ENCODE results near the gene TNFAIP3.

Gene TNFAIP3

GRCh38 chr6:137921823-137922222, 54.8 kb downstream of the TNFAIP3 start:
- in situ Hi-C loops (cut with HindIII; ENCODE audit: low pct_ligation_motif_present, low sequenced_read_pairs): no loop called here
- Histone ChIP-seq H3K27ac (no peak overlapping the region), H3K4me3 (ENCODE audit: low read depth, low read length) (no peak overlapping the region), H3K36me3 (replicated peaks) (no peaks in the 10 kb centered on the region), H3K27me3 (replicated peaks) (no peaks in the 10 kb centered on the region)
- no peak for DNase-seq
- TF ChIP-seq, protein P1, sequence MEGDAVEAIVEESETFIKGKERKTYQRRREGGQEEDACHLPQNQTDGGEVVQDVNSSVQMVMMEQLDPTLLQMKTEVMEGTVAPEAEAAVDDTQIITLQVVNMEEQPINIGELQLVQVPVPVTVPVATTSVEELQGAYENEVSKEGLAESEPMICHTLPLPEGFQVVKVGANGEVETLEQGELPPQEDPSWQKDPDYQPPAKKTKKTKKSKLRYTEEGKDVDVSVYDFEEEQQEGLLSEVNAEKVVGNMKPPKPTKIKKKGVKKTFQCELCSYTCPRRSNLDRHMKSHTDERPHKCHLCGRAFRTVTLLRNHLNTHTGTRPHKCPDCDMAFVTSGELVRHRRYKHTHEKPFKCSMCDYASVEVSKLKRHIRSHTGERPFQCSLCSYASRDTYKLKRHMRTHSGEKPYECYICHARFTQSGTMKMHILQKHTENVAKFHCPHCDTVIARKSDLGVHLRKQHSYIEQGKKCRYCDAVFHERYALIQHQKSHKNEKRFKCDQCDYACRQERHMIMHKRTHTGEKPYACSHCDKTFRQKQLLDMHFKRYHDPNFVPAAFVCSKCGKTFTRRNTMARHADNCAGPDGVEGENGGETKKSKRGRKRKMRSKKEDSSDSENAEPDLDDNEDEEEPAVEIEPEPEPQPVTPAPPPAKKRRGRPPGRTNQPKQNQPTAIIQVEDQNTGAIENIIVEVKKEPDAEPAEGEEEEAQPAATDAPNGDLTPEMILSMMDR (IDR thresholded peaks at IDR 0.05; ENCODE audit: low read depth, low read length, missing control alignments): peak; percentile 41

DNA sequence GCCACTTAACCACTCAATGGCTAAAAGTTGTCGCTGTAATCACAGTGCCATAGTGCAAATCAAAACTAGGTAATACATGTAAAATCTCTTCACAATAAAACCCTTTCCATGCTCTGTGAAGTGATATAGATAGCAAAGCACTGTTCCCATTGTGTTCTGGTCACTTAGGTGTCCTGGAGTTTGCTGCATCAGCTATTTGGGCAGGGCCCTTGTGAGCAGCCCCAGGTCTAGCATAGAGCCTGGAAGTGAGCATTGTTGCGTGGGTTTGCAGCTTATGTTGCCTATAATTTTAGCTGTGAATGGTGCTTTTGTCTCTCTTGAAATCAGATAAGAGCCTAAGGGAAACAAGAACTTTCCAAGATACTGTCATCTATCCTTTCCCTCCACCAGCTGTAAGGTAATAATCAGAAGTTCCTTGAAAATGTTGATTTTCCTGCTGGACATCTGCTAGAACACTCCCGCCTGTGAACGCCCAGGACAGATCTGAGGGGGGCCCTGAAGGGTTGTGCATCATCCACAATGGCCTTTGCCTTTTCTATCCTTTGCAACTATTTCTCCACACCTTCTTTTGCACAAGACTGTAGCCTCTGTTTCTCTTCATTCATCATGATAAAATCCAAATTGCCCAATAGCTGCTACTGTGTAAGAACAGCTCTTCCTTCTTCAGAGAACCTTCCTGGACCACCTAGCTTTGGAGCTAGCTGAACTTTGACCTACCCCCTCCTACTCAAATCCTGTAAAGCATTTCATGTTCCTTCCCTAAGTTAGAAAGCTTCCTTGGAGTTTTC, 57.0 kb downstream of the TNFAIP3 start:
- in situ Hi-C loops (cut with HindIII; ENCODE audit: low pct_ligation_motif_present, low sequenced_read_pairs): no loop called here
- no peak overlapping the region for H3K4me3 ChIP-seq (ENCODE audit: low read depth, low read length)
- no peaks in the 10 kb centered on the region for H3K27me3 ChIP-seq (replicated peaks)
- TF ChIP-seq, protein P1 (IDR thresholded peaks at IDR 0.05; ENCODE audit: low read depth, low read length, missing control alignments): no peak
- no peak for DNase-seq
- H3K36me3 ChIP-seq (replicated peaks): no peaks in the 10 kb centered on the region
- no peak overlapping the region for H3K27ac ChIP-seq

- H3K27ac ChIP-seq: no peak overlapping the region
- no peak overlapping the region for H3K4me3 ChIP-seq (ENCODE audit: low read depth, low read length)
- TF ChIP-seq, protein P1 (IDR thresholded peaks at IDR 0.05; ENCODE audit: low read depth, low read length, missing control alignments): no peak
- in situ Hi-C loops (cut with HindIII; ENCODE audit: low pct_ligation_motif_present, low sequenced_read_pairs): no loop called here
- H3K27me3 ChIP-seq (replicated peaks): no peaks in the 10 kb centered on the region
- H3K36me3 ChIP-seq (replicated peaks): no peaks in the 10 kb centered on the region
- no peak for DNase-seq
Measured at GRCh38 chr6:137925141-137925698, 58.2 kb downstream of the TNFAIP3 start.

GRCh38 chr6:137926207-137926731, 59.2 kb downstream of the TNFAIP3 start:
- in situ Hi-C loops (cut with HindIII; ENCODE audit: low pct_ligation_motif_present, low sequenced_read_pairs): no loop called here
- no peaks in the 10 kb centered on the region for H3K36me3 ChIP-seq (replicated peaks)
- TF ChIP-seq, protein P1 (IDR thresholded peaks at IDR 0.05; ENCODE audit: low read depth, low read length, missing control alignments): no peak
- no peak overlapping the region for H3K27ac ChIP-seq
- no peaks in the 10 kb centered on the region for H3K27me3 ChIP-seq (replicated peaks)
- H3K4me3 ChIP-seq (ENCODE audit: low read depth, low read length): no peak overlapping the region
- DNase-seq: peak; percentile 17

DNA sequence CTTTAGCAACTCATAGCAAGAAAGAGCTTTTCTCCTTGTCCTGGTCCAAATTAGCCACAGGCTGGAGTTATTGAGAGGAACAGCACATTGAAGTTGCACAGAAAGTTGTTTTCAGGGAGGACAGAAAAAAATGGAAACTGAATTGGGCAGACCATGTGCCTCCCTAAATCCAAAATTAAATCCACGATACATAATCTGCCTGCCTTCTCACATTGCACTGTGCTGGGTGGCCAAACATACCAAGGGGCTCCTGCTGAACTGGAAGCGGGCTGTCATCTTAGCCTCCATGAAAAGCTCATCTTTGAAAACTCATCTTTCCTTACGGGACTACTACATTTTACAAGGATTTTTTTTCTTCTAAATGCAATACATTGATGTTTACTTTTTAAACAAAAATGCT, 59.9 kb downstream of the TNFAIP3 start:
- in situ Hi-C loops (cut with HindIII; ENCODE audit: low pct_ligation_motif_present, low sequenced_read_pairs): no loop called here
- DNase-seq: no peak
- TF ChIP-seq, protein P1 (IDR thresholded peaks at IDR 0.05; ENCODE audit: low read depth, low read length, missing control alignments): no peak
- H3K27ac ChIP-seq: no peak overlapping the region
- H3K36me3 ChIP-seq (replicated peaks): no peaks in the 10 kb centered on the region
- no peak overlapping the region for H3K4me3 ChIP-seq (ENCODE audit: low read depth, low read length)
- H3K27me3 ChIP-seq (replicated peaks): no peaks in the 10 kb centered on the region

Data from brain microvascular endothelial cell (primary cell).